MM.1S (cell line): Measurements from ENCODE around the gene PARD6G.

Source experiments
- DNase-seq: peaks from one replicate; pipeline ENCODE4 v3.0.0-alpha.2; 2015
- H2AFZ ChIP-seq: fragments of 300-600 bp; sonication (generic); 2 replicates; pipeline ENCODE4 v1.6.0; 2016; ENCODE audit warnings: antibody characterized with exemption, low read length
- H3F3A ChIP-seq: fragments of 300-600 bp; sonication (generic); 2 replicates; pipeline ENCODE4 v1.6.1; 2016; ENCODE audit warnings: mild to moderate bottlenecking, antibody characterized with exemption, low read length, moderate library complexity, mixed read lengths; ENCODE audit not compliant: insufficient read depth
- H3K27ac ChIP-seq: fragments of 300-600 bp; sonication (generic); 2 replicates; pipeline ENCODE4 v1.5.1; 2016; ENCODE audit warnings: mild to moderate bottlenecking, low read length
- H3K27me3 ChIP-seq: fragments of 300-600 bp; sonication (generic); replicated peaks from 2 replicates; pipeline ENCODE4 v1.6.0; 2016; ENCODE audit warnings: low read length; ENCODE audit not compliant: insufficient read depth
- H3K36me3 ChIP-seq: fragments of 300-600 bp; sonication (generic); replicated peaks from 2 replicates; pipeline ENCODE4 v1.6.1; 2016; ENCODE audit warnings: mild to moderate bottlenecking, low read length, mixed read lengths; ENCODE audit not compliant: insufficient read depth
- H3K4me1 ChIP-seq: fragments of 300-600 bp; sonication (generic); 2 replicates; pipeline ENCODE4 v1.6.1; 2016; ENCODE audit warnings: low read length, mixed read lengths
- H3K4me2 ChIP-seq: fragments of 300-600 bp; sonication (generic); 2 replicates; pipeline ENCODE4 v1.6.0; 2016; ENCODE audit warnings: low read depth, low read length
- H3K4me3 ChIP-seq: fragments of 300-600 bp; sonication (generic); 2 replicates; pipeline ENCODE4 v1.5.1; 2016; ENCODE audit warnings: low read length, mixed read lengths
- H3K79me2 ChIP-seq: fragments of 300-600 bp; sonication (generic); 2 replicates; pipeline ENCODE4 v1.6.1; 2016; ENCODE audit warnings: mixed run types, low read length, mixed read lengths
- H3K9ac ChIP-seq: fragments of 300-600 bp; sonication (generic); 2 replicates; pipeline ENCODE4 v1.6.1; 2016; ENCODE audit warnings: low read length, mixed read lengths
- H3K9me2 ChIP-seq: fragments of 300-600 bp; sonication (generic); replicated peaks from 2 replicates; pipeline ENCODE4 v1.6.1; 2016; ENCODE audit warnings: mild to moderate bottlenecking, low read length, mixed read lengths; ENCODE audit not compliant: insufficient read depth
- H3K9me3 ChIP-seq: fragments of 300-600 bp; sonication (generic); replicated peaks from 2 replicates; pipeline ENCODE4 v1.6.1; 2016; ENCODE audit warnings: mild to moderate bottlenecking, low read length, mixed read lengths; ENCODE audit not compliant: insufficient read depth
- H4K20me1 ChIP-seq: fragments of 300-600 bp; sonication (generic); 2 replicates; pipeline ENCODE4 v1.6.1; 2016; ENCODE audit warnings: mild to moderate bottlenecking, low read length, moderate library complexity, mixed read lengths; ENCODE audit not compliant: insufficient read depth
- EZH2 ChIP-seq: fragments of 300-600 bp; sonication (generic); optimal IDR thresholded peaks from 2 replicates; pipeline ENCODE3; 2017; ENCODE audit warnings: low read depth, mild to moderate bottlenecking, antibody characterized with exemption, low read length, mixed read lengths
- EZH2phosphoT487 ChIP-seq: fragments of 300-600 bp; sonication (generic); IDR thresholded peaks from 2 replicates; pipeline ENCODE4 v1.6.1; 2018; ENCODE audit warnings: antibody characterized with exemption, low read length
- TF ChIP-seq, protein P1 (sequence below): fragments of 300-600 bp; sonication (generic); IDR thresholded peaks from 2 replicates; pipeline ENCODE4 v1.5.1; 2016; ENCODE audit warnings: antibody characterized with exemption, low read length, mixed read lengths

The PARD6G gene

DNA sequence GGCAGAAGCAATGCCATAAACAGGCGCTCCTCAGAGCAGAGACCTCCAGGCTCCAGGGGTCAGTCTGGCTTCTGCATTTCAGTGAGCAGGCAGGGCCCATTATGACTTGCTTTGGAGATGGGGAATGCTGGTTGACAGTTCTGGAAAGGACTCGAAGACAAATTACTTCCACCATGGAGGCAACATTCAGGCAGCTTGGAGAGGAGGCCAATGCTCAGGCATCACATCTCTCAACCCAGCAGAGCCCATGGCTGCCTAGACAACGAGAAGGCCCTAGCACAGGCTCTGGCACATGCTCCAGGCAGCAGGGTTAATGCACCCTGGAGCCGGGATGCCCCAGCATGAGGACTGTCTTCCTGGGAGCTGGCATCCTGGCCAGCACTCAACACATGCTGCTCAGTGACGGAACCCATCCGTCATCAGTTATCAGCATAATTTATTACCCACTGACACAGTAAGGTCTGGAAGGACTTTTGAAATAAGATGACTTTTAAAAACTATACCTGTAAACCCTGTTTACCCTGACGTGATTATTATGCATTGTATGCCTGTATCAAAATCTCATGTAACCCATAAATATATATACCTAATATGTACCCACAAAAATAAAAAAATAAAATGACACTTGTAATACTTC, 85.4 kb downstream of the PARD6G start:
- DNase-seq = no peak
- Histone ChIP-seq H3K9me2 (no peaks in the 10 kb centered on the region), H3K4me1 (no peaks in the 10 kb centered on the region), H3K9ac (no peak overlapping the region), H3K4me2 (no peak overlapping the region), H3K27me3 (no peaks in the 10 kb centered on the region), H4K20me1 (no peaks in the 10 kb centered on the region), H3K79me2 (no peaks in the 10 kb centered on the region), H3K27ac (no peak overlapping the region), H2AFZ (no peak overlapping the region), H3K36me3 (no peaks in the 10 kb centered on the region), H3K9me3 (no peaks in the 10 kb centered on the region), H3F3A (no peaks in the 10 kb centered on the region), H3K4me3 (no peak overlapping the region)
- no peak for TF ChIP-seq EZH2
- TF ChIP-seq, protein P1, sequence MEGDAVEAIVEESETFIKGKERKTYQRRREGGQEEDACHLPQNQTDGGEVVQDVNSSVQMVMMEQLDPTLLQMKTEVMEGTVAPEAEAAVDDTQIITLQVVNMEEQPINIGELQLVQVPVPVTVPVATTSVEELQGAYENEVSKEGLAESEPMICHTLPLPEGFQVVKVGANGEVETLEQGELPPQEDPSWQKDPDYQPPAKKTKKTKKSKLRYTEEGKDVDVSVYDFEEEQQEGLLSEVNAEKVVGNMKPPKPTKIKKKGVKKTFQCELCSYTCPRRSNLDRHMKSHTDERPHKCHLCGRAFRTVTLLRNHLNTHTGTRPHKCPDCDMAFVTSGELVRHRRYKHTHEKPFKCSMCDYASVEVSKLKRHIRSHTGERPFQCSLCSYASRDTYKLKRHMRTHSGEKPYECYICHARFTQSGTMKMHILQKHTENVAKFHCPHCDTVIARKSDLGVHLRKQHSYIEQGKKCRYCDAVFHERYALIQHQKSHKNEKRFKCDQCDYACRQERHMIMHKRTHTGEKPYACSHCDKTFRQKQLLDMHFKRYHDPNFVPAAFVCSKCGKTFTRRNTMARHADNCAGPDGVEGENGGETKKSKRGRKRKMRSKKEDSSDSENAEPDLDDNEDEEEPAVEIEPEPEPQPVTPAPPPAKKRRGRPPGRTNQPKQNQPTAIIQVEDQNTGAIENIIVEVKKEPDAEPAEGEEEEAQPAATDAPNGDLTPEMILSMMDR = no peak
- no peak for TF ChIP-seq EZH2phosphoT487

DNA sequence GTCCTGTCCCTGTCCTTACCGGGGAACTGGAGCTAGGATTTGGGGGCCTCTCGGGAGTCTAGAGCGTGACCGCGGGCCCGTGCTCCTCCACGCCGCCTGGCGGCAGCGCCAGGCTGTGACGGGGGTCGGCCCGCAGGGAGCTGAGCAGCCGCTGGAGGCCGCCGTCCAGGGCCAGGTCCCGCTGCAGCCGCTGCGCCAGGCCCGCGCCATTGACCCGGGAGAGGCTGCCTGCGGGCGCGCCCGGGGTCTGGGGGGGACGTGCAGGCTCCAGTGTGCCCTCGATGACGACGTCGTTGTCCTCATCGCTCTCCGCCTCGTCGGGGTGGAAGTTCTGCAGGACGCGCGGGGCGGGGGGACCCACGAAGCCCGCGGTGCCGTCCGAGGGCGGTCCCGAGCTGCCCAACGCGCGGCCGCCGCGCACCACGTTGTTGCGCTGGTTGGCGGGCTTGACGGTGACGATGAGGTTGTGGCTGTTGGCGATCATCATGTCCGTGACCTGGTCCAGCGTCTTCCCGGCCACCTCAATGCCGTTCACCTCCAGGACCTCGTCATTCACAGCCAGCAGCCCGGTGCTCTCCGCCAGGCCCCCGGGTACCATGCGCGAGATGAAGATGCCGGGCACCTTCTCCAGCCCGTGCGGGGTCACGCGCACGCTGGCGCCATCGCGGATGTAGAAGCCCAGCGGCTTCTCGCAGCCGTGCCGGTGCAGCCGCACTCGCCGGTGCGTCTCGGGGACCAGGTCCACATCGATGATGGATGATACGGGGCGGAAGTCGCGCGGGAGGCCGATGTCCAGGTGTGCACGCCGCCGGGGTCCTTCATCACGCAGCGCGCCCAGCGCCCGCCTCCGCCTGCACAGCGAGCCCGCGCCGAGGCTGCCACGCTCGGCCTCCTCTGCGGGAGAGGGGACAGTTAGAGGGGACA, 87.3 kb downstream of the PARD6G start:
- Histone ChIP-seq H3K36me3 (no peaks in the 10 kb centered on the region), H3K9me3 (no peaks in the 10 kb centered on the region), H3K27ac (no peak overlapping the region), H3F3A (no peaks in the 10 kb centered on the region), H2AFZ (no peak overlapping the region), H3K9ac (no peak overlapping the region), H3K79me2 (no peaks in the 10 kb centered on the region), H3K27me3 (no peaks in the 10 kb centered on the region), H3K4me1 (no peaks in the 10 kb centered on the region), H3K9me2 (no peaks in the 10 kb centered on the region), H3K4me3 (no peak overlapping the region), H4K20me1 (no peaks in the 10 kb centered on the region), H3K4me2 (no peak overlapping the region)
- no peak for TF ChIP-seq EZH2phosphoT487
- TF ChIP-seq EZH2 = no peak
- TF ChIP-seq, protein P1 = no peak
- DNase-seq = no peak

DNA sequence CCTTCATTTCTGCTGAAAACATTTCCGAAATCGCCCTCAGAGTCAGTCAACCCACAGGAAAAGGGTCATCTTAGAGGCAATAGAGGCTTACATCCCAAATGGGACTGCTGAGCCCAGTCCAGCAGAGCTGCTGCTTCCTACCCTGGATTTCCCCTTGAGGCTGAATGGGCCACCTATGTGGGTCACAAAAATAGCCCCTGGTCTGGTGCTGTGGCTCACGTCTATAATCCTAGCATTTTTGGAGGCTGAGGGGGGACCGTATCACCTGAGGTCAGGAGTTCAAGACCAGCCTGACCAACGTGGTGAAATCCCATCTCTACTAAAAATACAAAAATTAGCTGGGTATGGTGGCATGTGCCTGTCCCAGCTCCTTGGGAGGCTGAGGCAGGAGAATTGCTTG, 88.9 kb downstream of the PARD6G start:
- Histone ChIP-seq H2AFZ (no peak overlapping the region), H3K79me2 (no peaks in the 10 kb centered on the region), H4K20me1 (no peaks in the 10 kb centered on the region), H3K4me3 (no peak overlapping the region), H3K4me1 (no peaks in the 10 kb centered on the region), H3K9ac (no peak overlapping the region), H3K9me2 (no peaks in the 10 kb centered on the region), H3K27me3 (no peaks in the 10 kb centered on the region), H3F3A (no peaks in the 10 kb centered on the region), H3K4me2 (no peak overlapping the region), H3K9me3 (no peaks in the 10 kb centered on the region), H3K27ac (no peak overlapping the region), H3K36me3 (no peaks in the 10 kb centered on the region)
- no peak for TF ChIP-seq EZH2
- no peak for TF ChIP-seq EZH2phosphoT487
- TF ChIP-seq, protein P1 = no peak
- DNase-seq = no peak
